ENCODE data around the gene STX1A.

The STX1A gene

GRCh38 chr7:73706126-73707044 is 13.1 kb downstream of the STX1A start:
- DNase-seq = no peak

- DNase-seq = no peak
Observed at GRCh38 chr7:73705551-73705920, 13.9 kb downstream of the STX1A start.

- no peak for DNase-seq
Observed at GRCh38 chr7:73704640-73705550, 14.6 kb downstream of the STX1A start.

GRCh38 chr7:73703757-73704639 is 15.5 kb downstream of the STX1A start:
- DNase-seq = no peak

GRCh38 chr7:73703225-73703624 is 16.2 kb downstream of the STX1A start:
- DNase-seq = no peak

- DNase-seq = no peak
Observed at GRCh38 chr7:73702665-73703064, 16.8 kb downstream of the STX1A start.

GRCh38 chr7:73702226-73702625 is 17.2 kb downstream of the STX1A start:
- no peak for DNase-seq

GRCh38 chr7:73701357-73701995 is 18.0 kb downstream of the STX1A start:
- DNase-seq = no peak

GRCh38 chr7:73700581-73701134 is 18.8 kb downstream of the STX1A start:
- no peak for DNase-seq

GRCh38 chr7:73700069-73700423 is 19.4 kb downstream of the STX1A start:
- DNase-seq = no peak

- DNase-seq = no peak
Observed at GRCh38 chr7:73699370-73700068, 19.9 kb downstream of the STX1A start.

- DNase-seq = no peak
Observed at GRCh38 chr7:73698410-73698809, 21.1 kb downstream of the STX1A start.

- DNase-seq = no peak
Observed at GRCh38 chr7:73696372-73696771, 23.1 kb downstream of the STX1A start.

- no peak for DNase-seq
Observed at GRCh38 chr7:73690646-73691045, 28.8 kb downstream of the STX1A start.

GRCh38 chr7:73688288-73688687 is 31.2 kb downstream of the STX1A start:
- no peak for DNase-seq

GRCh38 chr7:73685311-73685710 is 34.2 kb downstream of the STX1A start:
- no peak for DNase-seq

- no peak for DNase-seq
Observed at GRCh38 chr7:73683788-73684693, 35.4 kb downstream of the STX1A start.

GRCh38 chr7:73683056-73683787 is 36.2 kb downstream of the STX1A start, which contains the start of the genes BUD23 and DNAJC30:
Gene BUD23 (plus strand): TSS chr7:73683597. CDS start chr7:73683626, 29 bp downstream.
Gene DNAJC30 (minus strand): TSS chr7:73683453. CDS start chr7:73683423, 30 bp downstream.
- no peak for DNase-seq

GRCh38 chr7:73682745-73683055 is 36.8 kb downstream of the STX1A start:
- no peak for DNase-seq
